Ramos (cell line): ENCODE data around the gene CACNA2D4.
"Not testable (repeated sequence)": the region's sequence is repeated elsewhere in the genome, so short reads cannot be mapped to it uniquely, and the experiment has no call there.

ENCODE experiments used
- in situ Hi-C: fragments of 300-500 bp; cut with MboI; formaldehyde crosslinking; loops from one replicate; pipeline ENCODE4 v1.14.3; 2022; ENCODE audit warnings: low sequenced_read_pairs; ENCODE audit not compliant: unreplicated experiment

CACNA2D4 gene

DNA sequence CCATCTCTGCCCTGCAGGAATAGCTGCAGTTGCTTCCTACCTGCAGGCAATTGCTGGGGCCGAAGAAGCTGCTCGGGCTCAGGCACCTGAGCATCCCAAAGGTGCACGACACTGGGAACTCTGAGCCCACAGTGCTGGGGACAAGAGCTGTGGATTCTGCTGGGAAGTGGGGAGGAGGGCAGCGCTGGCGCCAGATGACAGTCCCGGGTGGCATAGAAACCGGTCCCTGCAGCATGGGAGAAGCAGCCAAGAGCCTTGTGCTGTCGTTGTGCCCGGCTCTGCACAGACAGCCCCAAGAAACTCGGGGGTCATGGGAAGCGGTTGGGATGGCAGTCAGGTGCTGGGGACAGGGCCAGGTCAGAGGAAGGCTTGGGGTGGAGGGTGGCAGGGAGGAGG lies 97.6 kb downstream of the CACNA2D4 start:
- in situ Hi-C loops = no loop called here

GRCh38 chr12:1820191-1820895 lies 98.1 kb downstream of the CACNA2D4 start, which contains the start of gene LRTM2:
Gene LRTM2 (plus strand): TSS chr12:1820565. CDS start chr12:1828149, 7,584 bp downstream.
- in situ Hi-C loops = no loop called here

DNA sequence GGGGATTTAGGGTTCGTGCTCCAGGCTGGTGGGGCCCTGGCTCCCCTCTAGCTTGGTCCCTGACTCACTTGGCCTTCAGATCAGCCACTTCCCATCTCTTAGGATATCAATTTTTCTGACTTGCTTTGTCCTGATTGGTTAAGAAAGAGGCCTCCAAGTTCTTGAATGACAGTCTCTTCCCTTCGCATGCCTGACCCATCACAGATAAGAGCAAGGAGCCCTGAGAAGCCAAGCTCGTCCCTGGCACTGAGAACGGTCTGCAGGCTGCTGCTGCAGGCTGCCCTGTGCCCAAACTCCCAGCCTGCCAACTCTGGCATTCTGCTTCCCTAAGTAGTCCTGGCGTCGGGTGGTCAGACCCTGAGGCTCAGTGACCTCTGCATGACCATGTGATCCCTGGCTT lies 98.9 kb downstream of the CACNA2D4 start:
- in situ Hi-C loops = no loop called here

DNA sequence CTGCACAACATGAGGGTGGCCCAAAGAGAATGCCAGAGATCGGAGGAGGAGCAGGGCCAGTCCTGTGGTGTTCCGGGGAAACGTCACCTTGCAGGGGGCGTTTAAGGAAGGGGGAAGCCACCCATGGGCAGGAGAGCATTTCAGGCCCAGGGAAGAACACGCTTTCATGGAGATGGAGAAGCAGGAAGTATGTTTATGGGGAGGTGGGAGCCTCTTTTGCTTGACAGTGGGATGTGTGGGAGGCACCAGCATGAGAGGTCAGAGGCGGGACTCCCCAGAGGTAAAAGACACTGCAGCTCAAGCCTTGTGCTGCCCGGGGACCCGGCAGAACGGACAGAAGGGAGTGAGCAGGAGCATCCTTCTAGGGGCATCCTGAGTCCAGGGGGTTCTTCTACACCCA lies 99.4 kb downstream of the CACNA2D4 start:
- in situ Hi-C loops = no loop called here

GRCh38 chr12:1817928-1818327 lies 100.5 kb downstream of the CACNA2D4 start:
- in situ Hi-C loops = not testable (repeated sequence)

DNA sequence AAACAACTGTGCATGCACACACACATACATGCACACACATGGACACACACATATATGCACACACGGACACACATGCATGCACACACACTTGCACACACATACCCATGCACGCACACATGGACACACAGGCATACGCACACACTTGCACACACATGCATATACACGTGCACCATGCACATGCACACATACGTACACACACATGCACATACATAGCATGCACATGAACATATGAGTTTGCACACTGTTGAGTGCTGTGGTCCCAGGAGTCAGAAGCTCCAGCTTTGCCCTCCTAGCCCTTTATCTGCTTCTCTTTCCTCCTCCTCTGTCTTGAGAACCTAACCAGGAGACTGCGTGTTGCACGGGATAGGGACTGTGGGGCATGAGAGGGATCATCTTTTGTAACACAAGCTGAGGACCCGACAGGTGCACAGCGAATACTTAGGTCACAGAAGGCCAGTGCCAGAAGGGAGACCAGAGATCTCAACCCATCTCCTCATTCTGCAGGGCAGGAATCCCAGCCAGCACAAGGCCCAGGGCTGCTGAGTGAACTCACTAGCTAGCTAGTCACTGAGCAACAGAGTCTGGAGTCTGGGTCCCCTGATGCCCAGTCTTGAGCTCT lies 101.6 kb downstream of the CACNA2D4 start:
- in situ Hi-C loops = no loop called here

GRCh38 chr12:1815814-1816729 lies 102.4 kb downstream of the CACNA2D4 start:
- in situ Hi-C loops = no loop called here

DNA sequence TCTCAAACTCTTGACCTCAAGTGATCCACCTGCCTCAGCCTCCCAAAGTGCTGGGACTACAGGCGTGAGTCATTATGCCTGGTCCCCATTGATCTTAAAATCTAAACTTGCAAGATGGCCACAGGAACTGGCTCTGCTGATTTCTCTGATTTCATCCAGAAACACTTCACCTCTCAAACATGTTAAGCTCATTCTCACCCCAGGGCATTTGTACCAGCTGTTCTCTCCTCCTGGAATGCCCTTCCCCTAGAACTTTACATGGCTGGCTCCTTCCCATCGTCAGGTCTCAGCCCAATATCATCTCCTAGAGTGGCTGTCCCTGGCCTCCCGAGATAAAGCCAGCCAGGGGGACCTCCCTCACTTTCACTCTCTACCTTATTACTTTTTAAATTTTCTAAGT lies 103.3 kb downstream of the CACNA2D4 start:
- in situ Hi-C loops = no loop called here

GRCh38 chr12:1814266-1814665 lies 104.2 kb downstream of the CACNA2D4 start:
- in situ Hi-C loops = no loop called here

DNA sequence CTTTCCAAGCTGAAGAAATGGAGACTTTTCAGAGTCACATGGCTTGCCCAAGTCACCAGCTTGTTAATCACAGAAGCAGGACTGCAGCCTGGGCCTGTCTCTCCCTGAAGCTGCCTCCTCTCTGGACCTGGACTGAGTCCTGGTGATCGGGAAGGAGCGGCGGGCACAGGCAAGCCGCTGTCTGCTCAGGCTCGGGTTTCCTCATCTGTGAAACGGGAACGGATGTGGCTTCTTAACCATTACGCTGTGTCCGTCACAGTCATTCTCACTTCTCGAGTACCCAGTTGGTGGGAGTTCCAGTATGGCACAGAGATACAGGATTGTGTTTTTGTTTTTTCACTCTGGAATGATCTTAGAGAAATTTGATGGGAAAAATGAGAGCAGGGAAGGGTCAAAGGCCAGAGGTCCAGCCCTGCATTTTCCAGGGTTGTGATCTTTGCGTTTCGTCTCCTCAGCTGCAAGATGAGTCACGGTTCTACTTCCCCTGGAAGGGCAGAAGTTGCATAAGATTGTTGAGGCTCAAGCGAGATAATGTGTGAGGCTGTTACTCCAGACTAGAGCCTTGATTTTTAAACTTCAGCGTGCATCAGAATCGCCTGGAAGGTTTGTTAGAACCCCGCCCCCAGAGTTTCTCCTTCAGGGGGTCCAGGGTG lies 105.7 kb downstream of the CACNA2D4 start:
- in situ Hi-C loops = no loop called here

DNA sequence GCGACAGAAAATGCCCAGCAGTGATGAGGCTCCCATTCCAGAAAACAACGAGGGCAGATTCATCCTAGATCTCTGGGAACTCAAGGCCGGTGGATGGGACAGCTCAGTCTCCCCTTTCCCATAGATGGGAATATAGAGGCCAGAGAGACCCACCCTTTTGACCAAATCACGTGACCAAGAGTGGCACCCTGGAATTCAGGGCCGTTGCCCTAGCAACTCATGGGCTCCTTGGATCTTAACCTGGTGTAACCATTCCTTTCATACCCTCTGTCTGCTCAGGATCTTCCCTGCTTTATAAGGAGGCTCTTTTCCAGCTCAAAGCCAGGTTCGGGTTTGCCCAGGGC lies 106.5 kb downstream of the CACNA2D4 start:
- in situ Hi-C loops = no loop called here

DNA sequence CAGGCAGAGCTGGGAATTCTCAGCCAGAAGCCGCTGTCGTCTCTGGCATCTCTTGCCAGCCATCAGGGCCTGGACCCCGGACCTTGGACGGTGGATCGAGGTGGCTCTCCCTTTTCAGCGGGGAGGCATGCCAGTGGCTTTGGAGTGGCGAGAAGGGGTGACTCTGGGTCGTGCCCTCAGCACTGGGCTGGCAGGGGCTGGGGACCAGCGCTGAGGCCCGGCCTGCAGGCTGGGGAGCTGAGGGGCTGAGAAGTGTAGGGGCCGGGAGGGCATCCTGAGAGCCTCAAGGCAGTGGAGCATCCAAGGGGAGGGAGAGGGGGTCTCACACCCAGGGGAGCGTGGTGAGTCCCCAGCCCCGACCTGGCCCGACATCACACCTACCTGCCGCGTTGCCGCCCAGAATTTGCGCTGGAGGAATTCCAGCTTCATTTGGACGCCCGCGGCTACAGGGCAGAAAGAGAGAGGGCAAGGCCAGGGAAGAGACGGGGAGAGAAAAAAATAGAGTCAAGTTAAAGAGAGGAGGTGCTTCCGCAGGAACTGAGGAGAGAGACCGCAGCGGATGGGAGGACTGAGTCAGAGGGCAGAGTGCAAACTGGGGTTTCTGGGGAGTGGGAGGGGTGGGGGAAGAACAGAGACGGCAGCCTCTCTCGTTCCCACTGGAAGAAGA lies 107.0 kb downstream of the CACNA2D4 start:
- in situ Hi-C loops = no loop called here

- in situ Hi-C loops = no loop called here
Measured at GRCh38 chr12:1810931-1811280, 107.5 kb downstream of the CACNA2D4 start.

DNA sequence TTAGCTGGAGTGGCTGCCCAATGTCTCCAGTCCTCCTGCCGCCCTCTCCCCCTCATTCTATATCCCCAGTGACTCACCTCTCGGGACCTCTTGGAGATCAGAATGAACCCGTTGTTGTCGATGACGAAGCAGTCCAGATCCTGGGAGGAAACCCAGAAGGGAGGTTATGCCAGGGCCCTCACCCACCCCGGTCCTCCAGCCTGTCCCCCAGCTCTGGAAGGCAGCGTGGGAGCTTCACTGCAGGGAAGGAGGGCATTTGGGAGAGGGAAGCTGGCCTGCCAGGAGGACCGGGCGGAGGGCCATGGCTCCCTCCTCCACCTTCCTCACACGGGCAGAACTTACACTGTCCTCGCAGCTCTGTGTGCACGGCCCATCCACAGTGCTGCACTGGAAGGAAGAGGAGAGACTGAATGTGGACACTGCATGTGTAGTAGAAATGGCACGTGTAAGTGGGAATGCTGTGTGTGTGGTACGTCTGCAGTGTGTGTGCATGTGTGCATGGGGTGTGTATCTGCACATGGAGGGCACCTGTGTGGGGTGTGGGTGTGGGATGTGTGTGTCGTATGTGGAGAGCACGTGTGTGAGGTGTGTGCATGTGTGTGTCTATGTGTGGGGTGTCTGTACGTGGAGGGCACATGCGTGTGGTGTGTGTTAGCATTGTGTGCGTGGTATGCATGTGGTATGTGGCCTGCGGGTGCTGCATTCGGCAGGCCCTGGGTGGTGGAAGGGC lies 108.1 kb downstream of the CACNA2D4 start:
- in situ Hi-C loops = no loop called here

GRCh38 chr12:1809591-1810190 lies 108.8 kb downstream of the CACNA2D4 start:
- in situ Hi-C loops = loop anchor here (5.0 kb wide), 1 partner anchor 128 kb away; no protein-coding TSS in a partner anchor

GRCh38 chr12:1808798-1809480 lies 109.5 kb downstream of the CACNA2D4 start:
- in situ Hi-C loops = loop anchor here (5.0 kb wide), 1 partner anchor 128 kb away; no protein-coding TSS in a partner anchor

GRCh38 chr12:1808036-1808797 lies 110.2 kb downstream of the CACNA2D4 start:
- in situ Hi-C loops = loop anchor here (5.0 kb wide), 1 partner anchor 129 kb away; no protein-coding TSS in a partner anchor
